ENCODE measurements around the gene ALDH1L1.
A peak's percentile ranks its signal among the peaks of the same experiment; 100 is the strongest.
"Not testable (repeated sequence)": the region's sequence is repeated elsewhere in the genome, so short reads cannot be mapped to it uniquely, and the experiment has no call there.

Gene ALDH1L1

DNA sequence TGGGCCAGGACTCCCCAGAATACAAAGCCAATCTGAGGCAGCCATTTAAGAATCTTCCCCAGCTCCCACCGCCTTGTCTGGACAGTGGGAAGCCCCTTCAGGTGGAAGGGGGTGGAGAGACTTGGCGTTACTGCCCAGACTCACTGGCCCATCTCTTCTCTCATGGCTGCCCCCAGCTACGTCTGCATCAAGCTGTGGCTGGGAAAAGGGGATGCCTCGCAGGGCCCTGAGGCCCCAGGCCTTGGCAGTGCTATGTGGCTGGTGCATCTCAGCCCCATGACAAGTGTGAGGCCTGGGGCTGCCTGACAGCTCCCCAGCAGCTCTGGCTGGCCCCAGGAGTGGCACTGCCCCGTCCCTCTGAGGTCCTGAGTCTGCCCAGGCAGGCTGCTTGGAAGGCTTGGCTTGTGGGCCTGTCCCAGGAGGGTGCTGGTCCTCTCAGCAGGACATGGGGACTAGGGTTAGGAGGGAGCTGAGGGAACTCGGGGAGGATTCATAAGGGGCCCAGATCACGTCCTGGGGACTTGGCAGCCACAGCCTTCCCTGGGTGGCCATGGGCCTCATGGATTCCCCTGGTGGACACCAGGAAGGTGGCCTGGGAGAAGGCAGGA, 76.3 kb downstream of the ALDH1L1 start:
- DNase-seq = no peak

DNA sequence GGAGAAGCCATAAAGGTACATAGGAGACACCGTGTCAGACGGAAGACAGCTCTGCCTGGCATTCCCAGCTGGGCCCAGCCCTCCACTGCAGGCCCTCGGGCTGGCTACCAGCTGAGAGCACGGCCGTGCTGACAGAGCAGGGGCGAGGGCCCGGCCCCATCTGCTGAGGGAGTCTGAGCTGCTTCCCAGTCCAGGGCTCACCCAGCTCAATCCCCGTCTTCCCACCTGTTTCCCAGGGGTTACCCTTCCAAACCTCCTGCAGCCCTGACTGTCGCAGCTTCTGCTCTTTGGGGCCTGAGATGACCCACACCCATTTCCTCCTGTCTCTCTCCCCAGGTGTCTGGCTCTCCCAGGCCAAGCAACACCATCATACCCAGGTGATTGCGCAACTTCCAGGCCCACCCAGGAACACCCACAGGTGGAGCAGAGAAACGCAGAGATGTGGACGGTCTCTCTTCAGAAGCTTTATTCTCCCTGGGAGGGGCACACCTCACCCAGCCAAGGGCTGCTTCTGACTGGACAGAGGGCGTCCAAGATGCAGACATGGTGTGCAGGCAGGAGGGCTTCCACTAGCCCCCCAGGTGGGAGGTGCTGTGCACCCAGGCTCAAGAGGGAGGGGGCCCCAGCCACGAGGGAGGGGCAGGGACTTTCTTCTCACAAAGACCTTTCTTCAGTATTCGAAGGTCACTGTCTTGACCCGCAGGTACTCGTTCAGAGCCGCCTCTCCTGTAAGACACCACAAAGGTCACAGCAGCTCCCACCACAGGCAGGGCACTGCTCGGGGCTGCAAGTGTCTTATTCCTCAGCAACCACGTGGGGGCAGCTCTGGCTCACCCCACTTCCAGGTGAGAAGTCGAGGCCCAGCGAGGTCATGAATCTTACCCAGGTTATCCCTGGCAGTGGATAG, 77.0 kb downstream of the ALDH1L1 start:
- DNase-seq = no peak

DNA sequence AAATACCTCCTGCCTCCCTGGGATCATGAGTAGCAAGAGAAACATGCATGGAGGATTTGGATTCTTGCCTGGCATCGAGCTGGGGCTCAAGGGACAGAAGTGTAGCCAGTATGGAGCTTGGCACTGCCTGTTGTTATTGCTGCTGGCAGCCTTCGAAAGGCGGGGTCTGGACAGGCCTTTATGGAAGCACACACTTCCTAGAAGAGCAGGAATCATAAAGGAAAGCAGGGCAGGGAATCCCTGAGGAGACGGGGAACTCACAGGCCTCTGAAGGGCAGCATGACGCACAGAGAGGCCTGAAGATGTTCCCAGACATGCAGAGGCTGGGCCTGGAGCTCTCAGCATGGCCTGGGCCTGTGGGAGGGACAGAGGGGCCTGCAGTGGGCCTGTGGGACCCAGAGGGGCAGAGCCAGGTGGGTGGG, 77.8 kb downstream of the ALDH1L1 start:
- DNase-seq = no peak

DNA sequence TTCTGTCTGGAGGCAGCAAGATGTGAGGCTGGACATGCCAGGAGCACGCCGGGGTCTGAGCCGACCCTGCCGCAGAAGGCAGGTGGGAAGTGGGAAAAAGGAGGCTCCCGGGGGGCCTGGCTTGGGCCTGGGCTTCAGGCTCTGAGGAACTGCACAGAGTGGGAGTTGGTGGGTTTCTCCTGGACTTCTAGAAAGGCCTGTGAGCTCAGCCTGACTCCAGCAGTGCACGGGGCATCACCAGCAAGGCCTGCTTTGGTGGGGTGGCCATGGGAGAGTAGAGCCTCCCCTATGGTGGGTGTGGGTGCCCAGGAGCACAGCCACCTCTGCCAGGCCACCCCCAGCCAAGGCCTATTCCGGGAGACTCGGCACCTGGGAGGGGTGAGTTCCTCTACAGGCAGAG, 78.4 kb downstream of the ALDH1L1 start:
- no peak for DNase-seq

DNA sequence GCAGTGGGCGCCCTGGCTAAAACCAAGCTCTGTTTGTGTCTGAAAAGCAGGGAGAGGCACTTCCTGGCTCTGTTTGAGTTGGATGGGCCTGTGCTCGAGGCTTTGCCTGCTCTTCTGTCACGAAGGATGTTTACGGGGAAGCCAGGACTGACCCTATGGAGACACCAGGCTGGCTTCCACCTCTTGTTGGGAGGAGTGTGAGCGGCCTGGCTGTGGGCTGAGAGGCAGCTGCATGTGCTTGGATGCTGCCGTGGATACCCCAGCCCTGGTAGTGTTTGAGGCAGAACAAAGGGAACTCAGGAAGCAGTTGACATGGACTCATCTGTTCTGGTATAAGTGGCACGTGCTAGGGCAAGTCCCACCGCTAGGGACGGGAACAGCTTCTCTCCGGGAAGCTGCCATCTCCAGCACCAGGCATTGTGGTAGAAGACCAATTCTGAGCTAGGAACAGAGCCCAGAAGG, 78.8 kb downstream of the ALDH1L1 start:
- no peak for DNase-seq

DNA sequence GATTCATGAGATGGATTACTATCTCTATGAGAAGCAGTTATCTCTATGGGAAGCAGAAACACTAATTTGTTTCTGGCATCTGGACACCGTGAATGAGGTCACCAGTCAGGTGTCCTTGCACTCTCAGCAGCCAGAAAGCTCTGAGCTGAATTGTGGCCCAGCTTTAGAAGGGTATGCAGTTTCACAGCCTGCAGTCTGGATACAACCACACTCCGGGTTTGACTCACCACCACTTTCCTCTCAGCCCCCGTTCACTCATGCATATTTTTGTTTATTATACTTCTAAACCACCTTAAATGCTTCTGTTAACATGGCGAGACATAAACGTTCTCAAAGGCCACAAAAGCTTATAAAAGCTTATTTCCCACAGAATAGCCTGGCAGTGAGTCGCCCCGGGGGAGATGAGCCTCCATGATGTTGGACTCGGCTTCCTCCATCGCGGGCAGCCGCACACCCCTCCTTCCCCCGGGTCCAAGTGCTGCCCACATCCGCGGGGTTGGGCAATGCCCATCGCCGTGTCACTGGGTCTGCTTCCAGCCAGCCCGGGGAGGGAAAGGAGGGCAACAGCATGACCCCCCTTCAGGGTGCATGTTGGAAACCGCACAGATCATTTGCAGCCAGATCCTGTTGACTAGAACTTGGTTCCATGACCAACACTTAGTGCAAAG, 79.6 kb downstream of the ALDH1L1 start:
- no peak for DNase-seq

DNA sequence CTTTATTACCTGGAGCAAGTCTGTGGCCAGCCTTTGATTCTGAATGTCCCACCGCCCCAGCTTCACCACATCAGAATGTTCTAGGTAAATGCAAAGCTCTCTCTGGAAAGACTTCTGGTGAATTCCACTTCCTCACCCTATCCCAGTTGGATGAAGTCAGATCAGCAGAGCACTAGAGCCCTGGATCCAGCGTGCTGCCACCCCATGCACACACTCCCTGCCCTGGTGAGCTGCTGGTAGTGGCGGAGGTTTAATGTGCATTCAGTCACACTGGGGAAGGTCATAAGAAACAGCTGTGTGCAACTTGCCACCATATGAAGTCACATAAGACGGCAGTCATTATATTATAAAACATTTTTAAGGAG, 80.1 kb downstream of the ALDH1L1 start:
- DNase-seq = no peak

DNA sequence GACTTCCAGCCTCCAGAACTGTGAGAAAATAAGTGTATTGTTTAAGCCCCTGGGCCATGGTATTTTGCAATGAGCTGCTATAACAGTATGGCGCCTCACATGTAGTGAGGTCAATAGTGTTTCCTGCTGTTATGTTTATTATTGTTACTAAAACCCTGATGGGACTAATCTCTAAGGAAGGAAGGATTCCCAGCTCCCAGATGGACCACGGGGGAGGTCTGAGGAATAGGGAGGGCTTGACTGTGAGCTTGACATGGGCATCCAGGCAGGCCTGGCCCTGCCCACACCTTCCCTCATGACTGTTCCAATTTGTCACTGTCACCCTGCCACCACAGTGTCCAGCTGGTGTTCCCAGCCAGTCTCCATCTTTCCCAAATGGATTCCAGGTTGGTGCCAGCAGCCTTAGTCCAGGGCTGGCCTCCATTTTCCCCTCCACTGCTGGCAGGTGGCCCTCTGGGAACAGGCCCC, 82.0 kb downstream of the ALDH1L1 start:
- DNase-seq = no peak

DNA sequence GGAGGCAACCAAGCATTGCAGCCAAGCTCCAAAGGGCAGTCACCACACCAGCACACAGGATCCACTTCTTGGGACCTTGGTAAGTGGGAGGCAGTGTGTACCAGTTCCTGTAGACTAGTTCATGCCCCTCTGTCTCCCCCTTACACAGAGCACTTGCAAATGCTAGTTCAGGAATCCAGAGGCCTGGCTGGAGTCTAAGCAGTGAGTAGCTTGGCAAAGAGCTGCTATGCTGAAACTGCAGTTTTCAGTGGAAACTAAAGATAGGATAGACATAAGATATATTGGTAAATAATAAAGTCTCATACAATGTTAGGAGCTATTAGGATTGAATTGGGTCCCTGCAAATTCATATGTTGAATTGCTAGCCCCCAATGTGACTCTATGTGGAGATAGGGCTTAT, 82.6 kb downstream of the ALDH1L1 start:
- DNase-seq = no peak

DNA sequence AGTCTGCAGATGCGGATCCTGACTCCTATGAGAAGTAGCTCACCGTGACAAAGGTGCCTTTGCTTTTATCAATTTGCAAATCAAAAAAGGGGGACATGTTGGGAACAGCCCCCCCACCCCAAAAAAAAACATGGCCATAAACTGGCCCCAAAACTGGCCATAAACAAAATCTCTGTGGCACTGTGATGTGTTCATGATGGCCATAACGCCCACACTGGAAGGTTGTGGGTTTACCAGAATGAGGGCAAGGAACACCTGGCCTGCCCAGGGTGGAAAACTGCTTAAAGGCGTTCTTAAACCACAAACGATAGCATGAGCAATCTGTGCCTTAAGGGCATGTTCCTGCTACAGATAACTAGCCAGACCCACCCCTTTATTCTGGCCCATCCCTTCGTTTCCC, 84.1 kb downstream of the ALDH1L1 start:
- DNase-seq = not testable (repeated sequence)

DNA sequence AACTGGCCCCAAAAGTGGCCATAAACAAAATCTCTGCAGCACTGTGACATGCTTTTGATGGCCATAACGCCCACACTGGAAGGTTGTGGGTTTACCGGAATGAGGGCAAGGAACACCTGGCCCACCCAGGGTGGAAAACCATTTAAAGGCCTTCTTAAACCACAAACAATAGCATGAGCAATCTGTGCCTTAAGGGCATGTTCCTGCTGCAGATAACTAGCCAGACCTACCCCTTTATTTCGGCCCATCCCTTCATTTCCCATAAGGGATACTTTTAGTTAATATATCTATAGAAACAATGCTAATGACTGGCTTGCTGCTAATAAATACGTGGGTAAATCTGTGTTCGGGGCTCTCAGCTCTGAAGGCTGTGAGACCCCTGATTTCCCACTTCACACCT, 88.3 kb downstream of the ALDH1L1 start:
- not testable (repeated sequence) for DNase-seq

DNA sequence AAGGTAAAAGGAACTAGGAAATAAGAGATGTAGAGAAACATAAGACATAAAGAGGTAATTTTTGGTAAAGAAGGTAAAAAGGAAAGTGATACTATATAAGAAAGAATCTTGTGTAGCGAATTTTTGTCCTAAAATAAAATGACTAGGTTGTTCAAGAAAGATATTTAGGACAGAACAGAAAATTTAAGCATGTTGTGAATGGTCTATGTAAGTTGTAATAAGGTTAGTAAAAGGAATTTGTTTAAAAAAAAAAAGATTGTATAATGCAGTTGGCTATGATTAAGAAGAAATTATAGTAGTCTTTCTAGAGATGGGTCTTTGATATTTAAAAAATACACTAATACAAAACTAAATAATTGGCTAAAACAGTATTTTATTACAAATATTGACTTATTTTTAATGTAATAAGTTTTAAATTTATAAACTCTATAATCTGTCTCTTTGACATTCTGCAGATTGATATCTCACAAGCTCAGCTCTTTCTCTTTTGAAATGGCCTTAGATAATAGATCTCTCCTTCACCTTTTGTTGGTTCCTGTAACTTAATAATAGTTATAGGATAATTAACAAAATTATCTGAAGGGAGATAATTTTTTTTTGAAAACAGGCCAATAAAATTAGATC, 92.7 kb downstream of the ALDH1L1 start:
- DNase-seq = no peak

DNA sequence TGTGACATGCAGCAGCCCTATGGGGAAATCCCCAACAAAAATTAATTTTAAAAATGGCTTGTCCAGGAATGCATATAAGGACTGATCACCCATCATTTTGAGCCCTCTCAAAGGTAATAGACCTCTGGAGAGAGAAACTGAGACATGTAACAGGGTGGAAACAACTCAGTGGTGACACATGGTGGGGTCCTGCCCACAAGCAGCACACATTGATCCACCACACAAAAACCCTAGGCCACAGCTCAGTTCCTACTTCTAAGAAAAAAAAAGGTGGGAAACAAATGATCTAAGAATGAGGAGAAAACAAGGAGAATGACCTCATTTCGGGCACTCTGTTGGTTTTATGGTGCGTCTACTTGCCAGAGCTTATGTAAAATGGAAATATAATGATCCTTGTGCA, 94.5 kb downstream of the ALDH1L1 start:
- no peak for DNase-seq

DNA sequence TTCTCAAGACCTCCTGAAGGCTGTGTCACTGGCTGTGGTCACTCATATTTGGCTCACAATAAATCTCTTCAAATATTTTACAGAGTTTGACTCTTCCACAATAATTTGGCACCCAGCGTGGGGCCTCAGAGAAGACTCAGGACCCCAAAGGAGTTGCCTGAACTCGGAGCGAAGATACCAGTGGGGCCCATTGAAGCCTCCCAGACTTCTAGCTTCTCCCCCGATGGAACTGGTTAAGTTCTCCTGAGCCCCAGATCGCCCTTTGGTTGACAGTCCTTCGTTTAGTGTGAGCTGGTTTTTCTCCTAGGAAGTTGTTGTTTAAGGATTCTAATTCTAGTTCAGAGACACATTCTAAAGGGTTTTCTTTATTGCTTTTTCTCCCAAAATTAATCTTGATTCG, 95.1 kb downstream of the ALDH1L1 start:
- no peak for DNase-seq

DNA sequence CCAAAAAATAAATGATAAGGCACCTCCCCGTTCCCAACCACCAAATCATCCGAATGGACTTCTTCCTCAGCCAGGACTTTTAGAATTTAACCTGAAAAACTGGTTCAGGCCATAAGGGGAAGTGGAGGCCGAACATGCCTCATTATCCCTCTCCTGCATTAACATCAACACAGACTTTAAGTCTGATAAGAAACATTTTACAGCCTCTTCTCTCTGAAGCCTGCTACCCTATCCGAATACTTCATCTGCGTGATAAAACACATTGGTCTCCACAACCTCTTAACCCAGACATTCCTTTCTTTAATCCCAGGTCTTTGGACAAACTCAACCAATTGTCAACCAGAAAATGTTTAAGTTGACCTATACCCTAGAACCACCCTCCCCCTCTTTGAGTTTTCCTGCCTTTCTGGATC, 95.6 kb downstream of the ALDH1L1 start:
- no peak for DNase-seq

DNA sequence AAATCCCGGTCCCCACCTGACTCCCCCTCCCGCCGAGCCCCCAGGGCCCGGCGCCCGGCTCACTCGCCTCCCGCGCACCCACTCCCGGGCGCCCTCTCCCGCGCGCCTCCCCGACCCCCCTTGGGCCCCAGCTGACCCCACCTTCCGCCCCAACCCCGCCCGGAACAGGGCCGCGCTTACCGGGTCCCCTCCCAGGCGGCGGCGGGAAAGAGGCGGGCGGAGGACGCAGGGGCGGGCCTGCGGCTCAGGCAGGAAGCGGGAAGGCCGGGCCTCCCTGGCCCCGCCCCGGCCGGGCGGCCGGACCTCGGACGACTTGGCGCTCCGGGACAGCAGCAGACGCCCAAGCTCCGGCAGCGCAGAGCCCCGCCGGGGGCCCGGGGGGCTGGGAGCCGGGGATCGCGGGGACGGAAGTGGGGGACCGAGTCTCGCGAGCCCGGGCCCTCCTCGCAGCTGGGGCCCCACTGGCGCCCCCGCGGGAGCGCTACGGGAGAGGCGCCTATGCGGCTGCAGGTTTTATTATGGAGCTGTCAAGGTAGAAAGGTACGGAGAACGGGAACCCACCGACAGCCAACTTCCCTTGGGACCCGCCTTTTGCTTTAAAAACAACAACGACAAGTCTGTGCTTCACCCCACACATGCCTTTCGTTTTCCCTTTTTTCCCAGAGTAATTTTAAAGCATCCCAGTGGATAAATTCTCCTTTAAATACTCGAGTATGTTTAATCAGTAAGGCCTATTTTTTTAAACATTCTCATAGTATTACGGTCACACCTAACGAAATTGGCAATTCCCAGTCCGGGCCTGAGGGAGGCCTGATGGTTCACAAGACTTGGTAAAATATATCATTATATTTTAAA, 96.2 kb downstream of the ALDH1L1 start, which contains the start of gene SLC41A3:
SLC41A3 (minus strand) TSS at position 212 of the 855 bp plus-strand sequence. CDS start 15,905 bp downstream, outside the sequence.
- DNase-seq = peak; percentile 55

DNA sequence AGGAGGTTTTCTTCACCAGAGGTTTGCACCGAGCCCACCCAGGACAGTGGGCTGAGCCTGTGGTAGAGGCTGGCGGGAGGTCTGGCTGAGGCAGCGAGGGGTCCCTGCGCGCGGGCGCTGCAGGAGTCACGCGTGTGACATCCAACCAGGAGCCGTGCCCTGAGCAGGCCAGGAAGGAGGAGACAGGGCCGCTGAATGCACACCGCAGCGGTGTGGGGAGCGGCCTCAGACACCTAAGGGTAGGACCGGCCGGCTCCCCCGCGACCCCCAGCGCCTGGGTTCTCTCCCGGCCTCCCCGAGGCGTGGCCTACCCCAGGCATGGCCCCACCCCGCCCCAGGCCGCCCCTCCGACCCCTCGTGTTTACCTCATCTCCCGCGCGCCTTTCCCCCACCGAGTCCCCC, 96.9 kb downstream of the ALDH1L1 start:
- no peak for DNase-seq

DNA sequence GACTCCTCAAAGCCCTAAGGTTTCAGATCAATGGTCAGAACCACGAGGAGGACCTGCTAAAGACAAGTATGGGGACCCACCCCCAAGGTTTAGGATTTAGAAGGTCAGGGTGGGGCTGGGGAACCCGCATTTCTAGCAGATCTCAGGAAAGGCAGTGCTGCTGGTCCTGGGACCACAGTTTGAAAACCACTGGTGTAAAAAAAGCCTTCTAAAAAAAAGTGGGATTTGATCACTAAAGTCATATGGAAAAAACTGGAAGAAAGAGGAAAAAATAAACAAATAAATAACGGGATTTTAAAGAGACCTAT, 97.3 kb downstream of the ALDH1L1 start:
- DNase-seq = no peak

DNA sequence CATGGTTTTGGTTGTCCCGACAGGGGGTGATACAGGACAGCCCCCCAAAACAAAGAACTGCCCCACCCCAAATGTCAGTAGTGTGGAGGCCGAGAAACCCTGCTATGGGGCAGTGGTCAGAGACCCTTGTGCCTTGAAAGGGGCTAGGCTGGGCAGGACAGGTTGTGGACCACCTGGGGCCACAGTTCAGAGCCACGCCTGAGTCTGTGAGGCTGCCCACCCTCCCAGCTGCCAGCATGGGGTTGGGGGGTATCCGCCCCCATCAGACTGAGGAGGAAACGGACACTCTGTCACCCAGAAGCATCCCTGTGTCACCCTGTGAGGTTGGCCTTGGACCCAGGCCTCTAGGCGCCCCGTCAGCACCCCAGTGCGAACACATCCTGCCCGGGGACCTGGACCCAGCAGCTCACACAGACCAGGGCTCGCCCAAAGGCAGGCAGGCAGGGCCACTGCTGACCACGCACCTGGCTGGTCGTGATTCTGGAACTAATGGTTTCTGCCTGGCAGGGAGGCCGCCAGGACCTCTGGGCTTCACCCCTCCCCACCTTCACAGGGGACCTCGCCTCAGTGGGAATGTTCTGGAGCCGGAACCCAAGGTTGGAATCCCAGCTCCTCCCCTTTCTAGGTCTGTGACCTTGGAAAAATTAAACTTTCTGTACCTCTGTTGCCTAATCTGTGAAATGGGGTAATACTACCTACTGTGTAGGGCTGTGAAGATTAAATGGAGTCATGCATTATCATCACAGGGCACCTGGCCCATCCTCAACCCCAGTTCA, 97.8 kb downstream of the ALDH1L1 start:
- DNase-seq = no peak

DNA sequence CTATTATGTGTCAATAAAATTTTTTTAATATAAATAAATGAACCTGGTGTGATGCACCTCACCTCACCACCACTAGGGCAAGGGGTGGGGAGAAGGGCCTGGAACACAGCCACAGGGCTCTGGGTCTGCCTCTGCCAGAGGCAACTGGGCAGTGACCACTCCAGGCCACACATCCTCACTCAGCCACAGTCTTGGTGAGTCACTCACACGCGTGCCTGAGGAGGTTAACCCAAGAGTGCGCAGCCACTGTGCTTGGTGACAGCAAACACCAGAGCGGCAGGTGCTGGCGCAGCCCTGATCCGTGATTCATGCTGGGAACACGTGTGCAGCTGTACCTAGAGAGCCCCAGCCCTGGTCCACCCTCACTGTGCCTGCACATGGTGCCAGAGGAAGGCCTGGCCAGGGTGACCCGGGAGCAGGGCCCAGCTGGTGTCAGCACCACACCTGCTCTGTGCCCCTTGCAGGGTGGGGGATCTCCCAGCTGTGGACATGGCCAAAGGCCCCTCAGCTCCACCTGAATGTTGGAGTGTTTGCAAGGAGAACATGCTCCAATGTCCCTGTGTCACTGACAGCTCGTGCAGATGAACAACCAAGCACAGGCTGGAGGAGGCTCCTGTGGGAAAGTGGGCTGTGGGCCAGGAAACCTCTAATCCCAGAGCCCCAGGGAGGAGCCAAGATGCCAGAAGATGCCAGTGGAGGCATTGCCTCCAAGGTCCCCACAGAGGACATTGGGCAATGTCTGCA, 98.6 kb downstream of the ALDH1L1 start:
- no peak for DNase-seq

DNA sequence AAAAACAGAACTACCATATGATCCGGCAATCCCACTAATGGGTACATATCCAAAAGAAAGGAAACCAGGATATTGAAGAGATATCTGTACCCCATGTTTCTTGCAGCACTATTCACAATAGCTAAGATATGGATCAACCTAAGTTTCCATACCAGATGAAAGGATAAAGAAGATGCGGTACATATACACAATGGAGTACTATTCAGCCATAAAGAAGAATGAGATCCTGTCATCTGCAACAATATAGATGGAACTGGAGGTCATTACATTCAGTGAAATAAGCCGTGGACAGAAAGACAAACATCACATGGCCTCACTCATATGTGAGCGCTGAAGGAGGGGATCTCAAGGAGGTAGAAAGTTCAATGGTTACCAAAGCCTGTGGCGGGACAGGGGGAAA, 99.4 kb downstream of the ALDH1L1 start:
- DNase-seq = no peak

All from NCI-H524 treated with DMSO at 0.1 percent for 48 hours (cell line).